ENCODE data around the gene PABPN1. TPM values are rescaled to one million over a fixed set of nuclear protein-coding genes. Genes with fewer than 3 reads are reported as not detected.

The PABPN1 gene
- total and polyA plus RNA-seq, 2 of the 13 experiments (the other 11 are each of a cell fraction or from before 2014, with no cell fraction given) = 233 to 524 TPM

DNA sequence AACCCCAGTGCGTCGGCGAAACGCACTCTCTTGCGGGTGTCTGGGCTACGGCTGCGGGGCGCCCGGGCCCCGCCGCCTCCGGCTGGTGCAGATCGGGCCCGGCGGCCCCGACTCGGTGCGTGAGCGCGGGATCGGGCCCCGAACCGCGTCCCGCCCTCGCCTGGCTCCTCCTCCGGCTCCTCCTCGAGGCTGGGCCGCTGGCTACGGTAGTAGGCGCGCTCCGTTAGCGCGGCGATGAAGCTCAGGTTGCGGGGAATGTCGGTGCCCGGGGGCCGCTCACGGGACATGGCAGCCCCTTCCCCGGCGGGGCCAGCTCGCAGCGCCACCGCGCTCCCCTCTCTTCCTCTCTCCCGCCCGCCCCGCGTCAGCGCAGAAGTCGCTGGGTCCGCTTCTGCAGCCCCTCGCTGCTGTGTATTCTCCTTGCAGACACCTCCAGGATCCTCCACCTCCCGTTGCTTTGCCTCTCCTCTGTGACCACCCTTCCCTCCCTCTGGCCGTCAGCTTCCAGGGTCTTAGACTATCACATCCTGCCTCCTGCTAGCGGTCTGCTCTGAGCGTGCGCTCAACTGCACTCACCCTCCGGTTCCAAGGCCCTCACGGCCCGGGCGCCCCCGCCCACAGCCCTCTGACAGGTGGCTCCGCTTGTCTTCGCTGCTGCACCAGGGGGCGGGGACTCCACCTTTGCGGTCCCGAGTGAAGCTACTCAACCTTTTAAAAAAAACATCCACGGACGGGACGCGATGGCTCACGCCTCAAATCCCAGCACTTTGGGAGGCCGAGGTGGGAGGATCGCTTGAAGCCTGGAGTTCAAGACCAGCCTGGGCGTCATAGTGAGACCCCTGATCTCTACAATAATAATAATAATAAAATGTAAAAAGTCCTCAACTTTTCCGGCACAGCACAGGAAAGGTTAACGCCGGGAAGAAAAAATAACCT, 18.7 kb upstream of the PABPN1 start, which contains the start of gene PPP1R3E (continued):
- TF ChIP-seq, protein P1, sequence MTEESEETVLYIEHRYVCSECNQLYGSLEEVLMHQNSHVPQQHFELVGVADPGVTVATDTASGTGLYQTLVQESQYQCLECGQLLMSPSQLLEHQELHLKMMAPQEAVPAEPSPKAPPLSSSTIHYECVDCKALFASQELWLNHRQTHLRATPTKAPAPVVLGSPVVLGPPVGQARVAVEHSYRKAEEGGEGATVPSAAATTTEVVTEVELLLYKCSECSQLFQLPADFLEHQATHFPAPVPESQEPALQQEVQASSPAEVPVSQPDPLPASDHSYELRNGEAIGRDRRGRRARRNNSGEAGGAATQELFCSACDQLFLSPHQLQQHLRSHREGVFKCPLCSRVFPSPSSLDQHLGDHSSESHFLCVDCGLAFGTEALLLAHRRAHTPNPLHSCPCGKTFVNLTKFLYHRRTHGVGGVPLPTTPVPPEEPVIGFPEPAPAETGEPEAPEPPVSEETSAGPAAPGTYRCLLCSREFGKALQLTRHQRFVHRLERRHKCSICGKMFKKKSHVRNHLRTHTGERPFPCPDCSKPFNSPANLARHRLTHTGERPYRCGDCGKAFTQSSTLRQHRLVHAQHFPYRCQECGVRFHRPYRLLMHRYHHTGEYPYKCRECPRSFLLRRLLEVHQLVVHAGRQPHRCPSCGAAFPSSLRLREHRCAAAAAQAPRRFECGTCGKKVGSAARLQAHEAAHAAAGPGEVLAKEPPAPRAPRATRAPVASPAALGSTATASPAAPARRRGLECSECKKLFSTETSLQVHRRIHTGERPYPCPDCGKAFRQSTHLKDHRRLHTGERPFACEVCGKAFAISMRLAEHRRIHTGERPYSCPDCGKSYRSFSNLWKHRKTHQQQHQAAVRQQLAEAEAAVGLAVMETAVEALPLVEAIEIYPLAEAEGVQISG (CRISPR knock-in tag; IDR thresholded peaks at IDR 0.05) = peak; percentile 66
- TF ChIP-seq MAZ (IDR thresholded peaks at IDR 0.05; ENCODE audit: borderline replicate concordance, low read depth, low read length) = peak; percentile 74; the same call in 1 of the 2 replicates
- peak; percentile 64; the same call in 1 of the 2 replicates for TF ChIP-seq MAZ (CRISPR knock-in tag; IDR thresholded peaks at IDR 0.05; ENCODE audit: low read depth)
- TF ChIP-seq, protein P2, sequence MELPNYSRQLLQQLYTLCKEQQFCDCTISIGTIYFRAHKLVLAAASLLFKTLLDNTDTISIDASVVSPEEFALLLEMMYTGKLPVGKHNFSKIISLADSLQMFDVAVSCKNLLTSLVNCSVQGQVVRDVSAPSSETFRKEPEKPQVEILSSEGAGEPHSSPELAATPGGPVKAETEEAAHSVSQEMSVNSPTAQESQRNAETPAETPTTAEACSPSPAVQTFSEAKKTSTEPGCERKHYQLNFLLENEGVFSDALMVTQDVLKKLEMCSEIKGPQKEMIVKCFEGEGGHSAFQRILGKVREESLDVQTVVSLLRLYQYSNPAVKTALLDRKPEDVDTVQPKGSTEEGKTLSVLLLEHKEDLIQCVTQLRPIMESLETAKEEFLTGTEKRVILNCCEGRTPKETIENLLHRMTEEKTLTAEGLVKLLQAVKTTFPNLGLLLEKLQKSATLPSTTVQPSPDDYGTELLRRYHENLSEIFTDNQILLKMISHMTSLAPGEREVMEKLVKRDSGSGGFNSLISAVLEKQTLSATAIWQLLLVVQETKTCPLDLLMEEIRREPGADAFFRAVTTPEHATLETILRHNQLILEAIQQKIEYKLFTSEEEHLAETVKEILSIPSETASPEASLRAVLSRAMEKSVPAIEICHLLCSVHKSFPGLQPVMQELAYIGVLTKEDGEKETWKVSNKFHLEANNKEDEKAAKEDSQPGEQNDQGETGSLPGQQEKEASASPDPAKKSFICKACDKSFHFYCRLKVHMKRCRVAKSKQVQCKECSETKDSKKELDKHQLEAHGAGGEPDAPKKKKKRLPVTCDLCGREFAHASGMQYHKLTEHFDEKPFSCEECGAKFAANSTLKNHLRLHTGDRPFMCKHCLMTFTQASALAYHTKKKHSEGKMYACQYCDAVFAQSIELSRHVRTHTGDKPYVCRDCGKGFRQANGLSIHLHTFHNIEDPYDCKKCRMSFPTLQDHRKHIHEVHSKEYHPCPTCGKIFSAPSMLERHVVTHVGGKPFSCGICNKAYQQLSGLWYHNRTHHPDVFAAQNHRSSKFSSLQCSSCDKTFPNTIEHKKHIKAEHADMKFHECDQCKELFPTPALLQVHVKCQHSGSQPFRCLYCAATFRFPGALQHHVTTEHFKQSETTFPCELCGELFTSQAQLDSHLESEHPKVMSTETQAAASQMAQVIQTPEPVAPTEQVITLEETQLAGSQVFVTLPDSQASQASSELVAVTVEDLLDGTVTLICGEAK (IDR thresholded peaks at IDR 0.05) = no peak
- TF ChIP-seq, protein P2 (CRISPR knock-in tag; IDR thresholded peaks at IDR 0.05) = peak; percentile 50; the same call in 1 of the 2 replicates
- TF ChIP-seq, protein P3, sequence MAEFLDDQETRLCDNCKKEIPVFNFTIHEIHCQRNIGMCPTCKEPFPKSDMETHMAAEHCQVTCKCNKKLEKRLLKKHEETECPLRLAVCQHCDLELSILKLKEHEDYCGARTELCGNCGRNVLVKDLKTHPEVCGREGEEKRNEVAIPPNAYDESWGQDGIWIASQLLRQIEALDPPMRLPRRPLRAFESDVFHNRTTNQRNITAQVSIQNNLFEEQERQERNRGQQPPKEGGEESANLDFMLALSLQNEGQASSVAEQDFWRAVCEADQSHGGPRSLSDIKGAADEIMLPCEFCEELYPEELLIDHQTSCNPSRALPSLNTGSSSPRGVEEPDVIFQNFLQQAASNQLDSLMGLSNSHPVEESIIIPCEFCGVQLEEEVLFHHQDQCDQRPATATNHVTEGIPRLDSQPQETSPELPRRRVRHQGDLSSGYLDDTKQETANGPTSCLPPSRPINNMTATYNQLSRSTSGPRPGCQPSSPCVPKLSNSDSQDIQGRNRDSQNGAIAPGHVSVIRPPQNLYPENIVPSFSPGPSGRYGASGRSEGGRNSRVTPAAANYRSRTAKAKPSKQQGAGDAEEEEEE (CRISPR knock-in tag; IDR thresholded peaks at IDR 0.05; ENCODE audit: borderline replicate concordance) = peak; percentile 96; the same call in 1 of the 2 replicates
- peak; percentile 46; the same call in 1 of the 2 replicates for TF ChIP-seq HMG20A (CRISPR knock-in tag; IDR thresholded peaks at IDR 0.05; ENCODE audit: borderline replicate concordance)
- no peak for TF ChIP-seq ZNF24 (IDR thresholded peaks at IDR 0.05)
- TF ChIP-seq ZNF510 (CRISPR knock-in tag; IDR thresholded peaks at IDR 0.05; ENCODE audit: low read depth) = 0 out of 2 replicates have a peak, but pooled peaks have one; percentile 9
- TF ChIP-seq, protein P4, sequence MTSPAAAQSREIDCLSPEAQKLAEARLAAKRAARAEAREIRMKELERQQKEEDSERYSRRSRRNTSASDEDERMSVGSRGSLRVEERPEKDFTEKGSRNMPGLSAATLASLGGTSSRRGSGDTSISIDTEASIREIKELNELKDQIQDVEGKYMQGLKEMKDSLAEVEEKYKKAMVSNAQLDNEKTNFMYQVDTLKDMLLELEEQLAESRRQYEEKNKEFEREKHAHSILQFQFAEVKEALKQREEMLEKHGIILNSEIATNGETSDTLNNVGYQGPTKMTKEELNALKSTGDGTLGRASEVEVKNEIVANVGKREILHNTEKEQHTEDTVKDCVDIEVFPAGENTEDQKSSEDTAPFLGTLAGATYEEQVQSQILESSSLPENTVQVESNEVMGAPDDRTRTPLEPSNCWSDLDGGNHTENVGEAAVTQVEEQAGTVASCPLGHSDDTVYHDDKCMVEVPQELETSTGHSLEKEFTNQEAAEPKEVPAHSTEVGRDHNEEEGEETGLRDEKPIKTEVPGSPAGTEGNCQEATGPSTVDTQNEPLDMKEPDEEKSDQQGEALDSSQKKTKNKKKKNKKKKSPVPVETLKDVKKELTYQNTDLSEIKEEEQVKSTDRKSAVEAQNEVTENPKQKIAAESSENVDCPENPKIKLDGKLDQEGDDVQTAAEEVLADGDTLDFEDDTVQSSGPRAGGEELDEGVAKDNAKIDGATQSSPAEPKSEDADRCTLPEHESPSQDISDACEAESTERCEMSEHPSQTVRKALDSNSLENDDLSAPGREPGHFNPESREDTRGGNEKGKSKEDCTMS (CRISPR knock-in tag; conservative IDR thresholded peaks at IDR 0.05) = peak; percentile 66; the same call in 1 of the 2 replicates
- peak; percentile 13 for TF ChIP-seq ZNF468 (CRISPR knock-in tag; IDR thresholded peaks at IDR 0.05)
